Endodermal cell (in vitro differentiated cells): ENCODE measurements around the gene CAMTA1. TPM values are rescaled to one million over a fixed set of nuclear protein-coding genes. Genes with fewer than 3 reads are reported as not detected.
A peak's percentile ranks its signal among the peaks of the same experiment; 100 is the strongest.

ENCODE experiments used
- DNase-seq: peaks from one replicate; pipeline ENCODE4 v3.0.0-alpha.2; 2017
- H3K27ac ChIP-seq: 2 replicates; pipeline ENCODE4 v1.5.1; 2013; ENCODE audit warnings: mild to moderate bottlenecking, low read depth, low read length, moderate library complexity
- H3K27me3 ChIP-seq: 2 replicates; pipeline ENCODE4 v1.6.1; 2013; ENCODE audit warnings: mild to moderate bottlenecking, low read length, moderate library complexity; ENCODE audit not compliant: insufficient read depth, control insufficient read depth, poor library complexity, severe bottlenecking
- H3K36me3 ChIP-seq: 2 replicates; pipeline ENCODE4 v1.7.0; 2013; ENCODE audit warnings: mild to moderate bottlenecking, low read length, moderate library complexity; ENCODE audit not compliant: control insufficient read depth, insufficient read depth
- H3K4me1 ChIP-seq: one replicate; pipeline ENCODE4 v1.7.0; 2013; ENCODE audit warnings: low read length; ENCODE audit not compliant: control insufficient read depth, insufficient read depth
- H3K4me3 ChIP-seq: 2 replicates; pipeline ENCODE4 v1.5.1; 2013; ENCODE audit warnings: mild to moderate bottlenecking, low read length, moderate library complexity
- H3K9ac ChIP-seq: 2 replicates; pipeline ENCODE4 v1.6.1; 2013; ENCODE audit warnings: mild to moderate bottlenecking, low read length, moderate library complexity; ENCODE audit not compliant: poor library complexity, severe bottlenecking; ENCODE audit errors: extremely low read depth
- H3K9me3 ChIP-seq: 2 replicates; pipeline ENCODE4 v1.6.1; 2013; ENCODE audit warnings: mild to moderate bottlenecking, low read length, moderate library complexity; ENCODE audit not compliant: control insufficient read depth
- H3K27ac Mint-ChIP-seq: 2 replicates; pipeline ENCODE4 v1.8.0; 2020; ENCODE audit warnings: mixed read lengths
- H3K27me3 Mint-ChIP-seq: 2 replicates; pipeline ENCODE4 v1.8.0; 2021; ENCODE audit warnings: mild to moderate bottlenecking, mixed read lengths; ENCODE audit not compliant: insufficient read depth
- H3K36me3 Mint-ChIP-seq: 2 replicates; pipeline ENCODE4 v1.8.0; 2020; ENCODE audit warnings: low read depth, mixed read lengths
- H3K4me1 Mint-ChIP-seq: 2 replicates; pipeline ENCODE4 v1.8.0; 2020; ENCODE audit warnings: mixed read lengths
- H3K4me3 Mint-ChIP-seq: 2 replicates; pipeline ENCODE4 v1.8.0; 2020; ENCODE audit warnings: mild to moderate bottlenecking, moderate library complexity, mixed read lengths
- H3K9me3 Mint-ChIP-seq: 2 replicates; pipeline ENCODE4 v1.8.0; 2020; ENCODE audit warnings: mild to moderate bottlenecking, mixed read lengths
- WGBS, 2 experiments: methylation state at CpG; one replicate each; pipeline versions ENCODE4 v1.1.5 to v1.1.7; 2013; ENCODE audit warnings: missing lambda C conversion rate in 2 of 2, mixed read lengths in 1 of 2; ENCODE audit not compliant: insufficient coverage in 1 of 2, insufficient read length in 1 of 2; 5-methylcytosine and 5-hydroxymethylcytosine counted together
- total RNA-seq, 2 donors: library from RNA; stranded (reverse); fragmentation: NEBNext Ultra II Directional in 1 of 2; extraction: Animal tissue kit (Norgen Biotek cat#: 25700) in 1 of 2; gene quantifications; 2 replicates in 1 of 2; 3 replicates in 1 of 2; pipeline ENCODE4 v1.2.1, GENCODE V29; 2021
- TF ChIP-seq, protein P1 (sequence below): fragments of 200-600 bp; sonication (generic); conservative IDR thresholded peaks from 2 replicates; pipeline ENCODE4 v1.5.0; 2021; ENCODE audit warnings: antibody characterized with exemption, mild to moderate bottlenecking

CAMTA1 gene
- total RNA-seq, 2 donors from 2014 or later, result 123 to 137 TPM

DNA sequence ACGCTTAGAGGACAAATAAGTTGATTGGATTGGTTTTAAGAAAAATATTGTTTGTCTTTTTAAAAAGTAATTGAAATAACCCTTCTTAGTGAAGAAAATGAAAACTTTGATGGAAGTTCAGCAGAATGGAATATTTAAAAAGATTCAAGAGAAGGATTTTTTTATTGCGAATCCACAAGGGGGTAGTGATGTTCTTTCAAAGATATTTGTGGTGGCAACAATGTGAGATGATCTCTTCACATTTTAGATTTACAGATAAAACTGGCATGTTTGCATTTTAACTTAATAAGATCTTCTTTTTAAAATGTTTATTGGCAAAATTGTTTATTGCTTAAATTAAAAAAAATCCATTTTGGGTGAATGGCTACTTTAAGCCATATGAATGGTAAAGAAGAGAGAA is 8.9 kb downstream of the CAMTA1 start:
- no peak overlapping the region for H3K27ac ChIP-seq
- no peak overlapping the region for H3K4me3 Mint-ChIP-seq
- H3K27me3 Mint-ChIP-seq, result no peaks in the 10 kb centered on the region
- no peak overlapping the region for H3K4me3 ChIP-seq
- H3K27ac Mint-ChIP-seq, result no peak overlapping the region
- no peaks in the 10 kb centered on the region for H3K27me3 ChIP-seq
- peaks cover 6% of the 10 kb centered on the region for H3K36me3 ChIP-seq
- WGBS, 2 experiments, result 93 to 100% methylated on average over 1 to 2 of the region's 2 CpGs
- H3K4me1 ChIP-seq, result peaks cover 6% of the 10 kb centered on the region
- H3K9me3 ChIP-seq, result no peaks in the 10 kb centered on the region
- no peak overlapping the region for H3K9ac ChIP-seq
- no peak for DNase-seq
- no peaks in the 10 kb centered on the region for H3K9me3 Mint-ChIP-seq
- TF ChIP-seq, protein P1, sequence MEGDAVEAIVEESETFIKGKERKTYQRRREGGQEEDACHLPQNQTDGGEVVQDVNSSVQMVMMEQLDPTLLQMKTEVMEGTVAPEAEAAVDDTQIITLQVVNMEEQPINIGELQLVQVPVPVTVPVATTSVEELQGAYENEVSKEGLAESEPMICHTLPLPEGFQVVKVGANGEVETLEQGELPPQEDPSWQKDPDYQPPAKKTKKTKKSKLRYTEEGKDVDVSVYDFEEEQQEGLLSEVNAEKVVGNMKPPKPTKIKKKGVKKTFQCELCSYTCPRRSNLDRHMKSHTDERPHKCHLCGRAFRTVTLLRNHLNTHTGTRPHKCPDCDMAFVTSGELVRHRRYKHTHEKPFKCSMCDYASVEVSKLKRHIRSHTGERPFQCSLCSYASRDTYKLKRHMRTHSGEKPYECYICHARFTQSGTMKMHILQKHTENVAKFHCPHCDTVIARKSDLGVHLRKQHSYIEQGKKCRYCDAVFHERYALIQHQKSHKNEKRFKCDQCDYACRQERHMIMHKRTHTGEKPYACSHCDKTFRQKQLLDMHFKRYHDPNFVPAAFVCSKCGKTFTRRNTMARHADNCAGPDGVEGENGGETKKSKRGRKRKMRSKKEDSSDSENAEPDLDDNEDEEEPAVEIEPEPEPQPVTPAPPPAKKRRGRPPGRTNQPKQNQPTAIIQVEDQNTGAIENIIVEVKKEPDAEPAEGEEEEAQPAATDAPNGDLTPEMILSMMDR, result peak; percentile 70
- H3K36me3 Mint-ChIP-seq, result peaks cover 12% of the 10 kb centered on the region
- H3K4me1 Mint-ChIP-seq, result peaks cover 28% of the 10 kb centered on the region

DNA sequence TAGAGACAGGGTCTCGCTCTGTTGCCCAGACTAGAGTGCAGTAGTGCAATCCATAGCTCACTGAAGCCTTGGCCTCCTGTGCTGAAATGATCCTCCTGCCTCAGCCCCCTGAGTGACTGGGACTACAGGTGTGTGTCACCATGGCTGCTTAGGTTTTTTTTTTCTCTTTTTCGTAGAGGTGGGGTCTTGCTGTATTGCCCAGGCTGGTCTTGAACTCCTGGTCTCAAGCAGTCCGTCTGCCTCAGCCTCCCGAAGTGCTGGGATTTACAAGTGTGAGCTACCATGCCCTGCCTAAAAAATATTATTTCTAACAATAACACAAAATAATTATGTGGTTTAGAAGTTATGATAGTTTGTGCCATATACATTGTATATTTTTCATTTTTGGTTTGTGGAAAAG is 9.9 kb downstream of the CAMTA1 start:
- H3K4me3 Mint-ChIP-seq, result no peak overlapping the region

DNA sequence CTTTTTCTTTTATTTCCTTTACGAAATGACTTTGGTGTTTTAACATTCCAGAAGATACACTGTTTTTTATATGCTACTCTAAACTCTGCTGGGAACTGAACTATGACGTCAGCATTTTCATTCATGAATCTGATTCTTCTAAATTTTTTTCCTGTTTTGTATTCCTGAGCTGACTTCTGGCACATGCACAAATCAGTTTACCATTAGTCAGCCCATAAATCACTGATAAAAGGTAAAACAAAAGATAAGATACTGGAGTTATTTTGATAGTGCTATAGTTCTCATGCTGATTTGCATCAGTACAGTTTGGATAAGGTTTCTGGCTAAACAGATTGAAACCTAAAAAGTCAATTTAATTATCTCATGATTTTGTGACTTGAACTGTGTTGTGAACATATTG is 10.4 kb downstream of the CAMTA1 start:
- no peaks in the 10 kb centered on the region for H3K27me3 ChIP-seq
- Mint-ChIP-seq H3K9me3 (no peaks in the 10 kb centered on the region), H3K36me3 (peaks cover 14% of the 10 kb centered on the region), H3K27ac (peak overlapping the region; percentile 74), H3K4me3 (no peak overlapping the region), H3K4me1 (peaks cover 21% of the 10 kb centered on the region), H3K27me3 (no peaks in the 10 kb centered on the region)
- H3K36me3 ChIP-seq, result peaks cover 6% of the 10 kb centered on the region
- no peaks in the 10 kb centered on the region for H3K9me3 ChIP-seq
- H3K9ac ChIP-seq, result no peak overlapping the region
- TF ChIP-seq, protein P1, result no peak
- H3K27ac ChIP-seq, result no peak overlapping the region
- H3K4me1 ChIP-seq, result peaks cover 6% of the 10 kb centered on the region
- no peak overlapping the region for H3K4me3 ChIP-seq
- DNase-seq, result no peak
- 84 to 95% methylated on average over 2 of the region's 2 CpGs for WGBS, 2 experiments

More for the DNA sequence above, 9.9 kb downstream of the CAMTA1 start:
- peaks cover 12% of the 10 kb centered on the region for H3K36me3 Mint-ChIP-seq
- no peaks in the 10 kb centered on the region for H3K27me3 ChIP-seq
- H3K4me1 ChIP-seq, result peaks cover 6% of the 10 kb centered on the region
- H3K9ac ChIP-seq, result no peak overlapping the region
- peaks cover 23% of the 10 kb centered on the region for H3K4me1 Mint-ChIP-seq
- H3K27me3 Mint-ChIP-seq, result no peaks in the 10 kb centered on the region
- H3K27ac Mint-ChIP-seq, result peak overlapping the region; percentile 69
- H3K4me3 ChIP-seq, result no peak overlapping the region
- TF ChIP-seq, protein P1, result no peak
- H3K9me3 ChIP-seq, result no peaks in the 10 kb centered on the region
- DNase-seq, result peak; percentile 20
- H3K27ac ChIP-seq, result no peak overlapping the region
- 94 to 98% methylated on average over 2 to 4 of the region's 4 CpGs for WGBS, 2 experiments
- H3K36me3 ChIP-seq, result peaks cover 6% of the 10 kb centered on the region
- H3K9me3 Mint-ChIP-seq, result no peaks in the 10 kb centered on the region
